ENCODE results near the gene WWP2. TPM values are rescaled to one million over a fixed set of nuclear protein-coding genes. Genes with fewer than 3 reads are reported as not detected.
A peak's percentile ranks its signal among the peaks of the same experiment; 100 is the strongest.

WWP2 gene
- total and polyA plus RNA-seq, 4 donors = 26.1 to 86.6 (median 43.4) TPM

GRCh38 chr16:69724414-69724873 lies 37.7 kb upstream of the WWP2 start:
- Histone ChIP-seq H3K4me3 (no peak overlapping the region), H3K27me3 (ENCODE audit: control insufficient read depth in 3 of 3, insufficient read depth in 3 of 3, low read length in 2 of 3) (no peaks in the 10 kb centered on the region), H3K4me1 (ENCODE audit: control insufficient read depth in 5 of 5, insufficient read depth in 5 of 5, low read length in 5 of 5) (peaks cover 0 to 6% (median 3%) of the 10 kb centered on the region in 5 donors), H3K36me3 (ENCODE audit: control insufficient read depth in 4 of 4, insufficient read depth in 4 of 4, low read length in 4 of 4) (no peaks in the 10 kb centered on the region), H3K27ac (ENCODE audit: low read depth in 1 of 2, low read length in 1 of 2) (no peak overlapping the region), H3K9me3 (ENCODE audit: control insufficient read depth in 4 of 4, insufficient read depth in 3 of 4, low read length in 3 of 4) (no peaks in the 10 kb centered on the region), H3K9ac (ENCODE audit: insufficient read depth in 1 of 2, low read length in 2 of 2) (no peak overlapping the region)
- DNase-seq = no peak
- TF ChIP-seq CTCF (IDR thresholded peaks at IDR 0.05; ENCODE audit: control extremely low read depth, extremely low read depth) = no peak
- WGBS, 2 donors = 97% methylated on average over 2 of the region's 2 CpGs
- ATAC-seq (ENCODE audit: insufficient read depth, low FRiP score) = no peak

- no peak for DNase-seq
- H3K4me3 ChIP-seq = no peak overlapping the region
- no peak for ATAC-seq (ENCODE audit: insufficient read depth, low FRiP score)
- H3K9me3 ChIP-seq (ENCODE audit: control insufficient read depth in 4 of 4, insufficient read depth in 3 of 4, low read length in 3 of 4) = no peaks in the 10 kb centered on the region
- H3K9ac ChIP-seq (ENCODE audit: insufficient read depth in 1 of 2, low read length in 2 of 2) = no peak overlapping the region
- peak overlapping the region in 1 of 2 donors; percentile 49 for H3K27ac ChIP-seq (ENCODE audit: low read depth in 1 of 2, low read length in 1 of 2)
- WGBS, 2 donors = 42 to 52% methylated on average over 6 of the region's 6 CpGs
- no peaks in the 10 kb centered on the region for H3K27me3 ChIP-seq (ENCODE audit: control insufficient read depth in 3 of 3, insufficient read depth in 3 of 3, low read length in 2 of 3)
- TF ChIP-seq CTCF (IDR thresholded peaks at IDR 0.05; ENCODE audit: control extremely low read depth, extremely low read depth) = no peak
- no peaks in the 10 kb centered on the region for H3K36me3 ChIP-seq (ENCODE audit: control insufficient read depth in 4 of 4, insufficient read depth in 4 of 4, low read length in 4 of 4)
- peaks cover 0 to 6% (median 3%) of the 10 kb centered on the region in 5 donors for H3K4me1 ChIP-seq (ENCODE audit: control insufficient read depth in 5 of 5, insufficient read depth in 5 of 5, low read length in 5 of 5)
Observed at GRCh38 chr16:69724981-69725479, 37.1 kb upstream of the WWP2 start.

GRCh38 chr16:69725480-69726312 lies 36.4 kb upstream of the WWP2 start:
- Histone ChIP-seq H3K4me3 (peak overlapping the region; percentile 33), H3K36me3 (ENCODE audit: control insufficient read depth in 4 of 4, insufficient read depth in 4 of 4, low read length in 4 of 4) (no peaks in the 10 kb centered on the region), H3K4me1 (ENCODE audit: control insufficient read depth in 5 of 5, insufficient read depth in 5 of 5, low read length in 5 of 5) (peaks cover 0 to 6% (median 3%) of the 10 kb centered on the region in 5 donors), H3K9ac (ENCODE audit: insufficient read depth in 1 of 2, low read length in 2 of 2) (peak overlapping the region in 1 of 2 donors; percentile 68), H3K9me3 (ENCODE audit: control insufficient read depth in 4 of 4, insufficient read depth in 3 of 4, low read length in 3 of 4) (no peaks in the 10 kb centered on the region), H3K27ac (ENCODE audit: low read depth in 1 of 2, low read length in 1 of 2) (peak overlapping the region; percentile 50 to 82), H3K27me3 (ENCODE audit: control insufficient read depth in 3 of 3, insufficient read depth in 3 of 3, low read length in 2 of 3) (no peaks in the 10 kb centered on the region)
- no peak for DNase-seq
- 69 to 71% methylated on average over 32 of the region's 32 CpGs for WGBS, 2 donors
- TF ChIP-seq CTCF (IDR thresholded peaks at IDR 0.05; ENCODE audit: control extremely low read depth, extremely low read depth) = no peak
- ATAC-seq (ENCODE audit: insufficient read depth, low FRiP score) = no peak
